ENCODE measurements around the gene GANC. TPM values are rescaled to one million over a fixed set of nuclear protein-coding genes. Genes with fewer than 3 reads are reported as not detected.
A peak's percentile ranks its signal among the peaks of the same experiment; 100 is the strongest.
"Not testable (repeated sequence)": the region's sequence is repeated elsewhere in the genome, so short reads cannot be mapped to it uniquely, and the experiment has no call there.

Gene GANC
- 10 to 100 TPM; 39.8 to 47.6 TPM for total RNA-seq

GRCh38 chr15:42272939-42273899, at the start of gene GANC, which contains the start of gene TMEM87A:
Gene GANC, plus strand, starts transcription at chr15:42273201. Its CDS starts 1,281 bp downstream, at chr15:42274482.
Gene TMEM87A, minus strand, starts transcription at chr15:42273433. Its CDS starts 35 bp downstream, at chr15:42273398.
- H3K36me3 ChIP-seq: no peaks in the 10 kb centered on the region
- H3K27ac ChIP-seq: peak within 1 kb of the TSS; percentile 98
- intact Hi-C loops (cut with DNase I): no loop called here
- H3K4me1 ChIP-seq: peaks cover 9% of the 10 kb centered on the region
- H3K9me3 ChIP-seq: no peaks in the 10 kb centered on the region
- H3K9ac ChIP-seq (ENCODE audit: low read depth in 2 of 2, low read length in 2 of 2): peak within 1 kb of the TSS; percentile 75 to 100
- DNase-seq: peak; percentile 98
- no peak for TF ChIP-seq CTCF (IDR thresholded peaks at IDR 0.05)
- H3K4me3 ChIP-seq: peak within 1 kb of the TSS; percentile 58
- H3K27me3 ChIP-seq: no peaks in the 10 kb centered on the region

- no peaks in the 10 kb centered on the region for H3K27me3 ChIP-seq
Measured at GRCh38 chr15:42226648-42227047, 46.4 kb upstream of the GANC start.

GRCh38 chr15:42228036-42228435, 45.0 kb upstream of the GANC start:
- no peak for DNase-seq
- Histone ChIP-seq H3K27me3 (no peaks in the 10 kb centered on the region), H3K4me1 (no peaks in the 10 kb centered on the region), H3K36me3 (peaks cover 9% of the 10 kb centered on the region), H3K4me3 (no peak overlapping the region), H3K27ac (no peak overlapping the region), H3K9ac (ENCODE audit: low read depth in 2 of 2, low read length in 2 of 2) (no peak overlapping the region), H3K9me3 (no peaks in the 10 kb centered on the region)
- intact Hi-C loops (cut with DNase I): no loop called here
- no peak for TF ChIP-seq CTCF (IDR thresholded peaks at IDR 0.05)

More at GRCh38 chr15:42226648-42227047, 46.4 kb upstream of the GANC start:
- Histone ChIP-seq H3K9ac (ENCODE audit: low read depth in 2 of 2, low read length in 2 of 2) (no peak overlapping the region), H3K36me3 (peaks cover 9% of the 10 kb centered on the region), H3K4me3 (no peak overlapping the region), H3K9me3 (no peaks in the 10 kb centered on the region), H3K4me1 (no peaks in the 10 kb centered on the region), H3K27ac (no peak overlapping the region)
- no peak for TF ChIP-seq CTCF (IDR thresholded peaks at IDR 0.05)
- intact Hi-C loops (cut with DNase I): no loop called here
- no peak for DNase-seq

- H3K36me3 ChIP-seq; intact Hi-C loops (cut with DNase I): not testable (repeated sequence)
Measured at GRCh38 chr15:42228981-42229380, 44.0 kb upstream of the GANC start.

GRCh38 chr15:42231088-42231487, 41.9 kb upstream of the GANC start:
- H3K27ac ChIP-seq: no peak overlapping the region
- H3K9me3 ChIP-seq: no peaks in the 10 kb centered on the region
- no peak for DNase-seq
- TF ChIP-seq CTCF (IDR thresholded peaks at IDR 0.05): no peak
- H3K27me3 ChIP-seq: no peaks in the 10 kb centered on the region
- no peak overlapping the region for H3K4me3 ChIP-seq
- no peak overlapping the region for H3K9ac ChIP-seq (ENCODE audit: low read depth in 2 of 2, low read length in 2 of 2)
- intact Hi-C loops (cut with DNase I): no loop called here
- no peaks in the 10 kb centered on the region for H3K4me1 ChIP-seq
- no peaks in the 10 kb centered on the region for H3K36me3 ChIP-seq

More at GRCh38 chr15:42228981-42229380, 44.0 kb upstream of the GANC start:
- H3K27me3 ChIP-seq; H3K27ac ChIP-seq; H3K9me3 ChIP-seq; H3K9ac ChIP-seq (ENCODE audit: low read depth in 2 of 2, low read length in 2 of 2); DNase-seq; H3K4me1 ChIP-seq; H3K4me3 ChIP-seq: not testable (repeated sequence)

- H3K27ac ChIP-seq: no peak overlapping the region
- H3K9ac ChIP-seq (ENCODE audit: low read depth in 2 of 2, low read length in 2 of 2): no peak overlapping the region
- DNase-seq: no peak
- intact Hi-C loops (cut with DNase I): no loop called here
- TF ChIP-seq CTCF (IDR thresholded peaks at IDR 0.05): no peak
- no peaks in the 10 kb centered on the region for H3K27me3 ChIP-seq
- no peaks in the 10 kb centered on the region for H3K36me3 ChIP-seq
- H3K4me3 ChIP-seq: no peak overlapping the region
- no peaks in the 10 kb centered on the region for H3K4me1 ChIP-seq
- no peaks in the 10 kb centered on the region for H3K9me3 ChIP-seq
Measured at GRCh38 chr15:42232606-42233005, 40.4 kb upstream of the GANC start.
